RWPE1 (cell line): Measurements from ENCODE around the gene KCNMB1.

ENCODE experiments used
- CTCF ChIA-PET: fragments of 350-600 bp; sonication (Branson Sonifier 250); formaldehyde crosslinking; extraction: SDS; loops from one replicate; lab custom pipeline; 2021; lab: Yijun Ruan, JAX
- POLR2A ChIA-PET: fragments of 400-600 bp; formaldehyde crosslinking; extraction: SDS; loops from one replicate; lab custom pipeline; 2020; ENCODE audit warnings: antibody characterized with exemption; ENCODE audit not compliant: low non-redundant PET; lab: Yijun Ruan, JAX
- DNase-seq: peaks from one replicate; pipeline ENCODE4 v3.0.0; 2012; ENCODE audit warnings: low spot score
- H3K27ac ChIP-seq: fragments of 450-650 bp; 2 replicates; pipeline ENCODE4 v1.5.1; 2017
- CTCF ChIP-seq: fragments of 450-650 bp; conservative IDR thresholded peaks from 2 replicates; pipeline ENCODE4 v1.5.1; 2017; ENCODE audit warnings: low read depth, mild to moderate bottlenecking

KCNMB1 gene

GRCh38 chr5:170411100-170411499, 21.9 kb upstream of the KCNMB1 start:
- POLR2A ChIA-PET, result no interaction called here
- DNase-seq, result no peak
- TF ChIP-seq CTCF, result no peak
- CTCF ChIA-PET, result interaction anchor here (0.6 to 0.9 kb wide), 3 partner anchors 40 to 185 kb away, joined by 3 to 5 read pairs (median 3); no protein-coding TSS in a partner anchor
- no peak overlapping the region for H3K27ac ChIP-seq

DNA sequence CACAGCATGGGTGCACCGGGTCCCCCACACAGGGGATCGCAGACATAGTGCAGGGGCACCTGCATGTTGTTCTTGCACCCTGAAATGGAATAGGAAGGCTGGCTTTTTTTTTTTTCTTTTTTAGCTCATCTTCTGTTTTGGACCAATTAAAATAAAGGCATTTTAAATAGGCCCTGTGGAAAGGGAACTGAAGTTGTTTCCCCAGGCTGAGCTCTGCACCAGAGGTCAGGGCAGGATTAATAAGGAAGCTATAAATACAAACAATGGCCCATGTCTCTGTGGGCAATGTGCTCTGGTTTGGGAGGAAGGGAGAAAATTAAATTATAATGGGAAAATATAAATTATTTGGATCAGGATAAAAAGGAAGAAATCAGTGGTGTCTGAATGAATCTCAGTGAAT, 21.2 kb upstream of the KCNMB1 start:
- no peak overlapping the region for H3K27ac ChIP-seq
- POLR2A ChIA-PET, result no interaction called here
- DNase-seq, result no peak
- CTCF ChIA-PET, result interaction anchor here (0.6 to 1.0 kb wide), 3 partner anchors 11 to 184 kb away, joined by 3 read pairs; no protein-coding TSS in a partner anchor
- no peak for TF ChIP-seq CTCF

- POLR2A ChIA-PET, result no interaction called here
- CTCF ChIA-PET, result interaction anchor here (0.5 to 1.0 kb wide), 4 partner anchors 9 to 230 kb away, joined by 3 to 5 read pairs (median 3); no protein-coding TSS in a partner anchor
Measured at GRCh38 chr5:170408877-170409660, 19.9 kb upstream of the KCNMB1 start.

DNA sequence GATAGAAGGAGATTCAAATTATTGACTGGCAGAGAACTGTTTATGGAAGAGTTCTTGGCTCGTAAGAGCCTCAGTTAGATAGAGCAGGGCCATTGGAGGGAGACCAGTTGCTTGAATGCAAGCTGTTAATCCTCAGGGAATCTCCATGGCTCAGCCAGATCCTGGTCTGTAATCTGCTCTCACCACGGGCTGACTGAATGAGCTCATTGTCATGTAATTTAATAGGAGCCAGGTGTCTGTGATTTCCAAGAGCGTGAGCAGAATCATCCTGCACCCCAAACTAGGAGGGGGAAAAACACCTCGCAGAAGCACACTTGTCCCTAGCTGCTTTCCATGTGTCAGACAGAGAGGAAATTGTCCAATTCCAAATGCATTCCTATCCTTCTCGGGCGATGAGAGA, 19.1 kb upstream of the KCNMB1 start:
- CTCF ChIA-PET, result interaction anchor here (0.6 kb wide), 1 partner anchor 231 kb away, joined by 5 read pairs; no protein-coding TSS in a partner anchor
- no peak for DNase-seq
- TF ChIP-seq CTCF, result no peak
- POLR2A ChIA-PET, result interaction anchor here (0.5 kb wide), 1 partner anchor 15 kb away, joined by 5 read pairs; no protein-coding TSS in a partner anchor
- no peak overlapping the region for H3K27ac ChIP-seq

More at GRCh38 chr5:170408877-170409660, 19.9 kb upstream of the KCNMB1 start:
- no peak for TF ChIP-seq CTCF
- DNase-seq, result no peak
- no peak overlapping the region for H3K27ac ChIP-seq

- no peak for TF ChIP-seq CTCF
- POLR2A ChIA-PET, result no interaction called here
- CTCF ChIA-PET, result interaction anchor here (0.7 kb wide), 1 partner anchor 28 kb away, joined by 3 read pairs; no protein-coding TSS in a partner anchor
- DNase-seq, result no peak
- no peak overlapping the region for H3K27ac ChIP-seq
Measured at GRCh38 chr5:170407062-170407461, 17.9 kb upstream of the KCNMB1 start.

- CTCF ChIA-PET, result no interaction called here
- no peak overlapping the region for H3K27ac ChIP-seq
- no peak for TF ChIP-seq CTCF
- DNase-seq, result no peak
- POLR2A ChIA-PET, result no interaction called here
Measured at GRCh38 chr5:170405817-170406216, 16.6 kb upstream of the KCNMB1 start.
